Lower leg skin (tissue), 4 donors: Measurements from ENCODE around the gene HNRNPL. TPM values are rescaled to one million over a fixed set of nuclear protein-coding genes. Genes with fewer than 3 reads are reported as not detected.
"Not testable (repeated sequence)": the region's sequence is repeated elsewhere in the genome, so short reads cannot be mapped to it uniquely, and the experiment has no call there.

ENCODE experiments used
- DNase-seq, 2 donors: peaks; one replicate each; pipeline ENCODE4 v3.0.0-alpha.2; 2019; ENCODE audit warnings: low spot score in 2 of 2
- H3K4me3 ChIP-seq: fragments of 200-600 bp; sonication (generic); 2 replicates; pipeline ENCODE4 v1.5.1; 2017; ENCODE audit warnings: mild to moderate bottlenecking, low read depth; ENCODE audit not compliant: poor library complexity, severe bottlenecking
- POLR2A ChIP-seq, 2 donors: fragments of 450-650 bp; IDR thresholded peaks; one replicate each; pipeline ENCODE4 v1.6.1; 2016 to 2017; ENCODE audit warnings: antibody characterized with exemption in 2 of 2, mild to moderate bottlenecking in 1 of 2, moderate library complexity in 1 of 2
- WGBS, 2 donors: methylation state at CpG; one replicate each; pipeline ENCODE4 v1.1.5; 2018; 5-methylcytosine and 5-hydroxymethylcytosine counted together
- intact Hi-C: fragments of 100-400 bp; cut with DNase I; formaldehyde crosslinking; loops from one replicate; pipeline ENCODE4 v1.15.0; 2023; ENCODE audit warnings: low total_unique reads
- total RNA-seq, 4 donors: library from RNA; depleted of rRNA; stranded (reverse); fragments of >200 nt; gene quantifications; one replicate each; pipeline ENCODE4 v1.1.0, GENCODE V29; 2016
- TF ChIP-seq, protein P1 (sequence below), 3 donors: fragments of 450-650 bp; IDR thresholded peaks; one replicate each; pipeline ENCODE4 v1.5.1; 2016; ENCODE audit warnings: antibody characterized with exemption in 3 of 3, mild to moderate bottlenecking in 3 of 3, moderate library complexity in 2 of 3

HNRNPL gene
- total RNA-seq, 4 donors from 2014 or later, result 147 to 203 (median 177) TPM

DNA sequence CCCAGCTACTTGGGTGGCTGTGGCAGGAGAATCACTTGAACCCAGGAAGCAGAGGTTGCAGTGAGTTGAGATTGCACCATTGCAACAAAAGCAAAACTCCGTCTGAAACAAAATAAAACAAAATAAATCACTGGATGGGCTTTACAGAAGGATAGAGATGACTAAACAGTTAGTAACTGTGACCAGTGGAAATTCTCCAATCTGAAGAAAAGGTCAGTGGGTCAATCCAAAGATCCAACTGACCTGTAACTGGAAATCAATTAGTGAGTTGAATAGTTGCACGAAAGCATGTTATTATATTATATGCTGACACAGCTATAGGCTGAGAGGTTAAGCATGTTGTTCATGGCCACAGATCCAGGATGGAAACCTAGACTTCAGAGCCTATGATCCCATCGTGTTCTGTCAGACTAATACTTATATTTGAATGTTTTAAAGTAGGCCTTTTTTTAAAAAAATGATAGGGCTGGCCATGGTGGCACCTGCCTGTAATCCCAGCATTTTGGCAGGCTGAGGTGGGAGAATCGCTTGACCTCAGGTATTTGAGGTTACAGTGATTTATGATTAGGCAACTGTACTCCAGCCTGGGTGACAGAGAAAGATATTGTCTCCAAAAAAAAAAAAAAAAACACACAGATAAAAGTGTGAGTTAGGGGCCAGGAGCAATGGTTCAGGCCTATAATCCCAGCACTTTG is 19.6 kb downstream of the HNRNPL start:
- DNase-seq, result no peak
- H3K4me3 ChIP-seq, result no peak overlapping the region
- TF ChIP-seq POLR2A (IDR thresholded peaks at IDR 0.05), result no peak
- TF ChIP-seq, protein P1, sequence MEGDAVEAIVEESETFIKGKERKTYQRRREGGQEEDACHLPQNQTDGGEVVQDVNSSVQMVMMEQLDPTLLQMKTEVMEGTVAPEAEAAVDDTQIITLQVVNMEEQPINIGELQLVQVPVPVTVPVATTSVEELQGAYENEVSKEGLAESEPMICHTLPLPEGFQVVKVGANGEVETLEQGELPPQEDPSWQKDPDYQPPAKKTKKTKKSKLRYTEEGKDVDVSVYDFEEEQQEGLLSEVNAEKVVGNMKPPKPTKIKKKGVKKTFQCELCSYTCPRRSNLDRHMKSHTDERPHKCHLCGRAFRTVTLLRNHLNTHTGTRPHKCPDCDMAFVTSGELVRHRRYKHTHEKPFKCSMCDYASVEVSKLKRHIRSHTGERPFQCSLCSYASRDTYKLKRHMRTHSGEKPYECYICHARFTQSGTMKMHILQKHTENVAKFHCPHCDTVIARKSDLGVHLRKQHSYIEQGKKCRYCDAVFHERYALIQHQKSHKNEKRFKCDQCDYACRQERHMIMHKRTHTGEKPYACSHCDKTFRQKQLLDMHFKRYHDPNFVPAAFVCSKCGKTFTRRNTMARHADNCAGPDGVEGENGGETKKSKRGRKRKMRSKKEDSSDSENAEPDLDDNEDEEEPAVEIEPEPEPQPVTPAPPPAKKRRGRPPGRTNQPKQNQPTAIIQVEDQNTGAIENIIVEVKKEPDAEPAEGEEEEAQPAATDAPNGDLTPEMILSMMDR (IDR thresholded peaks at IDR 0.05), result no peak
- WGBS, 2 donors, result 68 to 73% methylated on average over 4 of the region's 4 CpGs
- intact Hi-C loops, result loop anchor here (10.0 kb wide), 1 partner anchor 195 kb away; no protein-coding TSS in a partner anchor

DNA sequence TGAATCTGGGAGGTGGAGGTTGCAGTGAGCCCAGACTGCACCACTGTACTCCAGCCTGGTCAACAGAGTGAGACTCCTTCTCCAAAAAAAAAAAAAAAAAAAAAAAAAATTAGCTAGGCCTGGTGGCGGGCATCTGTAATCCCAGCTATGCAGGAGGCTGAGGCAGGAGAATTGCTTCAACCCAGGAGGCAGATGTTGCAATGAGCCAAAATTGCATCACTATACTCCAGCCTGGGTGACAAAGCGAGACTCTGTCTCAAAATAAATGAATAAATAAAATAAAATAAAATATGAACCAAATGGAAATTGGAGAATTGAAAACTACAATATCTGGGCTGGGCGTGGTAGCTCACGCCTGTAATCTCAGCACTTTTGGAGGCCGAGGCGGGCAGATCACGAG is 20.6 kb downstream of the HNRNPL start:
- WGBS, 2 donors, result 94 to 95% methylated on average over 7 of the region's 7 CpGs
- DNase-seq, H3K4me3 ChIP-seq, intact Hi-C loops: not testable (repeated sequence)

DNA sequence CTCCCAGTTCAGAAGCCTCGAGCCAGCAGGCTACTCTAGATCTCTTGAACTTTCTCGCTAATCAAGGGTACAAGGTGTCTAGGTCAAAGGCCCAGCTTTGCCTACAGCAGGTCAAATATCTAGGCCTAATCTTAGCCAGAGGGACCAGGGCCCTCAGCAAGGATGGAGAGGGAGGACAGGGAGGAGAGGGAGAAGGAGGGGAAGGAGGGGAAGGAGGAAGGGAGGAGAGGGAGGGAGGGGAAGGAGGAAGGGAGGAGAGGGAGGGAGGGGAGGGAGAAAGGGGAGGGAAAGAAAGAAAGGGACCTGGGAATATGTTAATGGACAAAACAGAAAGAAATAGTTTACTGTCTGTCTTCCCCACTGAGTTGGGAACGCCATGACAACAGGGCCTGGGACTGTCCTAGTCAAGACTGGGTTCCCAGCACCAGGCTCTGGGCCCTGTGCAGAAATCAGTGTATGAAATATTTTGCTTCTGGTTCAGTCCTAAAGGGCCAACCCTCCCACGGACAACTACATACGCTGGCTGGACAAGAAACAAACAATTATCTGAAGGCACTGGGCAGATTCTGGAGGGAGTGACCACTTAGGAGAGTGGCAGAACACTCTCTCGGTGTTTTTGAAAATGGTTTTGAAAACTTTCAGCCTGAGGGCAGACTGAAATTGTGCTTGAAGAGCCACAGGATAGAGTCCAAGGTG is 22.8 kb downstream of the HNRNPL start:
- WGBS, 2 donors, result 77 to 78% methylated on average over 6 of the region's 6 CpGs
- intact Hi-C loops, result no loop called here
- TF ChIP-seq POLR2A (IDR thresholded peaks at IDR 0.05), result no peak
- TF ChIP-seq, protein P1 (IDR thresholded peaks at IDR 0.05), result no peak
- DNase-seq, result no peak
- no peak overlapping the region for H3K4me3 ChIP-seq

DNA sequence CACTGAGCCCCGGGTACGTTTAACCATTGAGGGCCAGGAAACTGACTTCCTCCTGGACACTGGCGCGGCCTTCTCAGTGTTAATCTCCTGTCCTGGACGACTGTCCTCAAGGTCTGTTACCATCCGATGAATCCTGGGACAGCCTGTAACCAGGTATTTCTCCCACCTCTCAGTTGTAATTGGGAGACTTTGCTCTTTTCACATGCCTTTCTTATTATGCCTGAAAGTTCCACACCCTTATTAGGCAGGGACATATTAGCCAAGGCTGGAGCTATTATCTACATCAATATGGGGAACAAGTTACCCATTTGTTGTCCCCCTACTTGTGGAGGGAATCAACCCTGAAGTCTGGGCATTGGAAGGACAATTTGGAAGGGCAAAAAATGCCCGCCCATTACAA is 23.9 kb downstream of the HNRNPL start:
- H3K4me3 ChIP-seq, intact Hi-C loops, DNase-seq: not testable (repeated sequence)
- 79% methylated on average over 7 of the region's 7 CpGs for WGBS, 2 donors

- H3K4me3 ChIP-seq, DNase-seq, intact Hi-C loops: not testable (repeated sequence)
- WGBS, 2 donors, result 93% methylated on average over 16 to 23 of the region's 29 CpGs
Observed at GRCh38 chr19:38821230-38821825, 28.5 kb downstream of the HNRNPL start.

GRCh38 chr19:38819231-38819920 is 30.4 kb downstream of the HNRNPL start:
- TF ChIP-seq, protein P1 (IDR thresholded peaks at IDR 0.05), result no peak
- no peak for TF ChIP-seq POLR2A (IDR thresholded peaks at IDR 0.05)
- no peak overlapping the region for H3K4me3 ChIP-seq
- WGBS, 2 donors, result 82 to 87% methylated on average over 13 of the region's 13 CpGs
- intact Hi-C loops, result no loop called here
- DNase-seq, result no peak

GRCh38 chr19:38817081-38817480 is 32.7 kb downstream of the HNRNPL start:
- H3K4me3 ChIP-seq, result no peak overlapping the region
- intact Hi-C loops, result no loop called here
- DNase-seq, result no peak
- TF ChIP-seq POLR2A (IDR thresholded peaks at IDR 0.05), result no peak
- TF ChIP-seq, protein P1 (IDR thresholded peaks at IDR 0.05), result no peak
- 93 to 95% methylated on average over 14 to 15 of the region's 15 CpGs for WGBS, 2 donors
